Neural progenitor cell (in vitro differentiated cells): Measurements from ENCODE around the gene ACACA. TPM values are rescaled to one million over a fixed set of nuclear protein-coding genes. Genes with fewer than 3 reads are reported as not detected.

Experiments used
- DNase-seq: peaks from one replicate; pipeline ENCODE4 v3.0.0-alpha.2; 2016; ENCODE audit warnings: low spot score
- H2AFZ ChIP-seq: fragments of 200-600 bp; sonication (generic); replicated peaks from 2 replicates; pipeline ENCODE4 v1.6.1; 2016; ENCODE audit warnings: antibody characterized with exemption
- H3F3A ChIP-seq: fragments of 200-600 bp; sonication (generic); 2 replicates; pipeline ENCODE4 v1.6.1; 2016; ENCODE audit warnings: antibody characterized with exemption, low read depth
- H3K27ac ChIP-seq: fragments of 200-600 bp; sonication (generic); 2 replicates; pipeline ENCODE4 v1.5.1; 2016; ENCODE audit warnings: mild to moderate bottlenecking
- H3K27me3 ChIP-seq: fragments of 200-600 bp; sonication (generic); 2 replicates; pipeline ENCODE4 v1.6.1; 2016; ENCODE audit warnings: mild to moderate bottlenecking, moderate library complexity
- H3K36me3 ChIP-seq: fragments of 200-600 bp; sonication (generic); 2 replicates; pipeline ENCODE4 v1.5.1; 2016
- H3K4me1 ChIP-seq: fragments of 200-600 bp; sonication (generic); 2 replicates; pipeline ENCODE4 v1.6.1; 2016; ENCODE audit warnings: mixed run types
- H3K4me2 ChIP-seq: fragments of 200-600 bp; sonication (generic); 2 replicates; pipeline ENCODE4 v1.6.1; 2016
- H3K4me3 ChIP-seq: fragments of 200-600 bp; sonication (generic); 2 replicates; pipeline ENCODE4 v1.5.1; 2016
- H3K79me2 ChIP-seq: fragments of 200-600 bp; sonication (generic); 2 replicates; pipeline ENCODE4 v1.6.1; 2016; ENCODE audit warnings: low read depth
- H3K9ac ChIP-seq: fragments of 200-600 bp; sonication (generic); 2 replicates; pipeline ENCODE4 v1.6.1; 2016
- H3K9me3 ChIP-seq: fragments of 200-600 bp; sonication (generic); 2 replicates; pipeline ENCODE4 v1.5.1; 2016; ENCODE audit warnings: low read depth
- H4K20me1 ChIP-seq: fragments of 200-600 bp; sonication (generic); 2 replicates; pipeline ENCODE4 v1.6.1; 2016; ENCODE audit warnings: low read depth
- H3K27ac Mint-ChIP-seq: 3 replicates; pipeline ENCODE4 v1.8.0; 2021; ENCODE audit warnings: mixed read lengths
- H3K27me3 Mint-ChIP-seq: 2 replicates; pipeline ENCODE4 v1.8.0; 2022; ENCODE audit warnings: low read depth, mild to moderate bottlenecking, inconsistent platforms, moderate library complexity, mixed read lengths; ENCODE audit not compliant: insufficient read depth
- H3K36me3 Mint-ChIP-seq: 3 replicates; pipeline ENCODE4 v1.8.0; 2021; ENCODE audit warnings: mixed read lengths
- H3K4me1 Mint-ChIP-seq: 3 replicates; pipeline ENCODE4 v1.8.0; 2021; ENCODE audit warnings: mixed read lengths
- H3K4me3 Mint-ChIP-seq: 3 replicates; pipeline ENCODE4 v1.8.0; 2021; ENCODE audit warnings: mild to moderate bottlenecking, moderate library complexity, mixed read lengths
- H3K9me3 Mint-ChIP-seq: 3 replicates; pipeline ENCODE4 v1.8.0; 2020; ENCODE audit warnings: mixed read lengths
- EZH2 ChIP-seq: fragments of 200-600 bp; sonication (generic); IDR thresholded peaks from 2 replicates; pipeline ENCODE4 v1.6.1; 2017; ENCODE audit warnings: antibody characterized with exemption, mild to moderate bottlenecking, moderate library complexity
- EZH2phosphoT487 ChIP-seq: fragments of 200-600 bp; sonication (generic); IDR thresholded peaks from 2 replicates; pipeline ENCODE4 v1.6.1; 2017; ENCODE audit warnings: antibody characterized with exemption
- total RNA-seq: library from RNA; depleted of rRNA; stranded (reverse); fragments of >200 nt; gene quantifications from 2 replicates; pipeline ENCODE4 v1.2.3, GENCODE V29; 2015; ENCODE audit warnings: low replicate concordance
- TF ChIP-seq, protein P1 (sequence below): fragments of 200-600 bp; sonication (generic); IDR thresholded peaks from 2 replicates; pipeline ENCODE4 v1.5.1; 2017; ENCODE audit warnings: antibody characterized with exemption, mild to moderate bottlenecking

The ACACA gene
- total RNA-seq, 1 donor from 2014 or later, result 88.6 TPM

- Histone ChIP-seq H3F3A (no peaks in the 10 kb centered on the region), H3K79me2 (no peaks in the 10 kb centered on the region), H3K27ac (no peak overlapping the region), H3K9me3 (no peaks in the 10 kb centered on the region), H4K20me1 (no peaks in the 10 kb centered on the region), H3K36me3 (peaks cover 21% of the 10 kb centered on the region), H3K9ac (no peak overlapping the region), H3K4me1 (no peaks in the 10 kb centered on the region), H3K4me2 (no peak overlapping the region), H3K4me3 (no peak overlapping the region), H2AFZ (no peak overlapping the region), H3K27me3 (no peaks in the 10 kb centered on the region)
- Mint-ChIP-seq H3K9me3 (no peaks in the 10 kb centered on the region), H3K27ac (no peak overlapping the region), H3K27me3 (no peaks in the 10 kb centered on the region), H3K4me1 (no peaks in the 10 kb centered on the region), H3K4me3 (no peak overlapping the region), H3K36me3 (peaks cover 14% of the 10 kb centered on the region)
- DNase-seq, result no peak
- TF ChIP-seq EZH2phosphoT487, result no peak
- no peak for TF ChIP-seq EZH2
- TF ChIP-seq, protein P1, sequence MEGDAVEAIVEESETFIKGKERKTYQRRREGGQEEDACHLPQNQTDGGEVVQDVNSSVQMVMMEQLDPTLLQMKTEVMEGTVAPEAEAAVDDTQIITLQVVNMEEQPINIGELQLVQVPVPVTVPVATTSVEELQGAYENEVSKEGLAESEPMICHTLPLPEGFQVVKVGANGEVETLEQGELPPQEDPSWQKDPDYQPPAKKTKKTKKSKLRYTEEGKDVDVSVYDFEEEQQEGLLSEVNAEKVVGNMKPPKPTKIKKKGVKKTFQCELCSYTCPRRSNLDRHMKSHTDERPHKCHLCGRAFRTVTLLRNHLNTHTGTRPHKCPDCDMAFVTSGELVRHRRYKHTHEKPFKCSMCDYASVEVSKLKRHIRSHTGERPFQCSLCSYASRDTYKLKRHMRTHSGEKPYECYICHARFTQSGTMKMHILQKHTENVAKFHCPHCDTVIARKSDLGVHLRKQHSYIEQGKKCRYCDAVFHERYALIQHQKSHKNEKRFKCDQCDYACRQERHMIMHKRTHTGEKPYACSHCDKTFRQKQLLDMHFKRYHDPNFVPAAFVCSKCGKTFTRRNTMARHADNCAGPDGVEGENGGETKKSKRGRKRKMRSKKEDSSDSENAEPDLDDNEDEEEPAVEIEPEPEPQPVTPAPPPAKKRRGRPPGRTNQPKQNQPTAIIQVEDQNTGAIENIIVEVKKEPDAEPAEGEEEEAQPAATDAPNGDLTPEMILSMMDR, result no peak
These were observed 223.7 kb downstream of the ACACA start for GRCh38 chr17:37182786-37183465.

DNA sequence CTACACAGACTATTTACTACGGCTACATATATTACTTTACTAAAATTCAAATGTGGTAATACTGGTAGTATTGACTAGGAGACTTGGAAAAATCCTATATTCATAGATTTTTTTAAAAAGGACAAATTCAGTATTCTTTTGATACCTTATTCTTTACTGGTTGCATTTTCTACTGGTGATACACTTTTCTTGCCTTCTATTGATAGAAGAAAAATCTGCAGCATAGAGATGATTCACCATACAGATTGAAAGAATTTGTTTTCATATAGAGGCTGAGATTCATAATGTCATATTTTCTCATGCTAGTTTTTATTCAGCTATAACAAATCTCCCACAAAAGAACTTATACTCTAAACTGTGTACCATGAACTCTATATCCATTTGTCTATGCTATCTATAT is 226.3 kb downstream of the ACACA start:
- no peak overlapping the region for H3K4me3 ChIP-seq
- H3K4me1 ChIP-seq, result no peaks in the 10 kb centered on the region
- H3K4me2 ChIP-seq, result no peak overlapping the region
- Mint-ChIP-seq H3K36me3 (peaks cover 11% of the 10 kb centered on the region), H3K4me1 (no peaks in the 10 kb centered on the region), H3K27ac (no peak overlapping the region), H3K9me3 (no peaks in the 10 kb centered on the region), H3K27me3 (no peaks in the 10 kb centered on the region), H3K4me3 (no peak overlapping the region)
- peaks cover 17% of the 10 kb centered on the region for H3F3A ChIP-seq
- H2AFZ ChIP-seq, result no peak overlapping the region
- no peak overlapping the region for H3K9ac ChIP-seq
- H3K9me3 ChIP-seq, result no peaks in the 10 kb centered on the region
- no peak overlapping the region for H3K27ac ChIP-seq
- H4K20me1 ChIP-seq, result no peaks in the 10 kb centered on the region
- no peaks in the 10 kb centered on the region for H3K27me3 ChIP-seq
- H3K79me2 ChIP-seq, result no peaks in the 10 kb centered on the region
- DNase-seq, result no peak
- TF ChIP-seq EZH2 (no peak), EZH2phosphoT487 (no peak)
- TF ChIP-seq, protein P1, result no peak
- peaks cover 7% of the 10 kb centered on the region for H3K36me3 ChIP-seq

- Mint-ChIP-seq H3K27me3 (no peaks in the 10 kb centered on the region), H3K4me1 (no peaks in the 10 kb centered on the region), H3K27ac (no peak overlapping the region), H3K4me3 (no peak overlapping the region), H3K9me3 (no peaks in the 10 kb centered on the region), H3K36me3 (peaks cover 11% of the 10 kb centered on the region)
- H4K20me1 ChIP-seq, result no peaks in the 10 kb centered on the region
- H3F3A ChIP-seq, result peaks cover 22% of the 10 kb centered on the region
- no peak overlapping the region for H3K4me2 ChIP-seq
- H3K27ac ChIP-seq, result no peak overlapping the region
- no peaks in the 10 kb centered on the region for H3K9me3 ChIP-seq
- DNase-seq, result no peak
- H3K79me2 ChIP-seq, result no peaks in the 10 kb centered on the region
- H3K27me3 ChIP-seq, result no peaks in the 10 kb centered on the region
- no peak overlapping the region for H2AFZ ChIP-seq
- no peak overlapping the region for H3K4me3 ChIP-seq
- no peak overlapping the region for H3K9ac ChIP-seq
- H3K36me3 ChIP-seq, result peaks cover 7% of the 10 kb centered on the region
- H3K4me1 ChIP-seq, result no peaks in the 10 kb centered on the region
- TF ChIP-seq, protein P1, result no peak
- no peak for TF ChIP-seq EZH2
- TF ChIP-seq EZH2phosphoT487, result no peak
These were observed 226.7 kb downstream of the ACACA start for GRCh38 chr17:37179893-37180292.
